ENCODE results near the gene FIP1L1. TPM values are rescaled to one million over a fixed set of nuclear protein-coding genes. Genes with fewer than 3 reads are reported as not detected.

The FIP1L1 gene
- polyA plus RNA-seq, 1 of the 3 experiments (the other 2 are of a cell fraction) = 20.3 TPM

- H3K27ac ChIP-seq (ENCODE audit: low read depth in 2 of 2, low read length in 1 of 2) = peak overlapping the region in 1 of 2 experiments; percentile 74; a peak in 2 of 4 replicates
- no peak for DNase-seq
- no peaks in the 10 kb centered on the region for H3K36me3 ChIP-seq (replicated peaks in 1 of 2; ENCODE audit: control insufficient read depth in 1 of 2, insufficient read depth in 2 of 2, low read length in 1 of 2)
- H3F3A ChIP-seq (replicated peaks; ENCODE audit: insufficient read depth) = no peaks in the 10 kb centered on the region
- no peak overlapping the region for H3K4me2 ChIP-seq
- H2AFZ ChIP-seq (ENCODE audit: low read depth) = no peak overlapping the region
- TF ChIP-seq FOSL2 (IDR thresholded peaks at IDR 0.05; ENCODE audit: borderline replicate concordance, low read depth) (peak; percentile 41; the same call in 1 of the 2 replicates), JUND (IDR thresholded peaks at IDR 0.05) (peak; percentile 32; the same call in 1 of the 2 replicates), RXRA (IDR thresholded peaks at IDR 0.05; ENCODE audit: borderline replicate concordance, low read depth) (0 out of 2 replicates have a peak, but pooled peaks have one; percentile 62), MEF2A (IDR thresholded peaks at IDR 0.05; ENCODE audit: borderline replicate concordance, low read depth) (no peak), USF2 (IDR thresholded peaks at IDR 0.05; ENCODE audit: borderline replicate concordance, low read depth, low read length) (no peak), TCF12 (IDR thresholded peaks at IDR 0.05) (peak; percentile 28; the same call in 1 of the 2 replicates)
- no peaks in the 10 kb centered on the region for H3K79me2 ChIP-seq (ENCODE audit: insufficient read depth)
- no peak overlapping the region for H3K4me3 ChIP-seq (ENCODE audit: low read depth in 2 of 2, low read length in 1 of 2)
- no peak overlapping the region for H3K9ac ChIP-seq
- H3K4me1 ChIP-seq (ENCODE audit: control insufficient read depth in 1 of 2, insufficient read depth in 2 of 2, low read depth in 1 of 2, low read length in 1 of 2) = peaks cover 0 to 6% of the 10 kb centered on the region in 2 experiments; a peak in 2 of 4 replicates
- H4K20me1 ChIP-seq (ENCODE audit: insufficient read depth) = no peaks in the 10 kb centered on the region
- ChIA-PET CTCF (interaction anchor here (0.8 to 4.5 kb wide), 4 partner anchors 9 to 419 kb away, joined by 3 to 36 read pairs (median 8); no protein-coding TSS in a partner anchor), POLR2A (no interaction called here)
- H3K9me2 ChIP-seq = no peaks in the 10 kb centered on the region
- H3K9me3 ChIP-seq = no peaks in the 10 kb centered on the region
- no peaks in the 10 kb centered on the region for H3K27me3 ChIP-seq (ENCODE audit: insufficient read depth)
These were observed 111.9 kb downstream of the FIP1L1 start for GRCh38 chr4:53489279-53489889.

DNA sequence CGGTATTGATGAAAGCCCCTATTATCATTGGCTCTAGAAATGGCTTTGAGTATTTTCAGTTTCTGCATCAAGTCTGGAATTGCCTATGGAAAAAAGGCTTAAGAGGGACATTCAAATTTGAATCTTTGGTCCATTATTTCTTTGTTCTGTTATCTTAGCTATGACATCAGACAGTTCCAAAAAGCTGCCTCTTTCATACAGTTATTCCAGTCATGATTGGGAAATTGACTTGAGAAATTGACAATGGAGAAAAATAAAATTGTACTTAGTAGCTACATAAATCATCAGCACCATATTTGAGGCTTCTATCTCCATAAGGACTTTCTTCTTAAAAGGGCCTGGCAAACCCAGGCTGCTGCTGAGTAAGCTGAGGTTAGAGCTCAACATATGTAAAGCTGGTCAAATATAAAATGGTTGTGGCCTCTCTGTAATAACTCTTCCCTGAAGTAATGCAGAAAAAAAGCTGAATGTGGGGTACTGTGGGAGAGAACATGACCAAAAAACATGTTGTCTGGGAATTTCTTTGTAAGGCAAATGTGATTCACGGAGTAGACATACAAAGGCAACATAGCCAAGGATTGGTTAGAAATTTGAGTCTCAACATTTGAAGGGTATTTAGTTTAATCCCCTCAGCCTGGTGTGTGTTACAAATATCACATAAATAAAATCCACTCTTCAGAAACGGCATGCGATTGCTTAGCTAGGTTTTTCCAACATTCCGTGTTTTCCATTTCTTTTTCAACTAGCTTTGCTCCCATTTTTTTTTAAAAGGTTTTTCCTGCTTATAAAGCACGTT, 112.9 kb downstream of the FIP1L1 start:
- Histone ChIP-seq H2AFZ (ENCODE audit: low read depth) (peak overlapping the region; percentile 7; the same call in 1 of the 2 replicates), H3K9ac (0 out of 2 replicates have a peak overlapping the region, but pooled peaks have one; percentile 25), H3F3A (replicated peaks; ENCODE audit: insufficient read depth) (no peaks in the 10 kb centered on the region), H3K4me1 (ENCODE audit: control insufficient read depth in 1 of 2, insufficient read depth in 2 of 2, low read depth in 1 of 2, low read length in 1 of 2) (peaks cover 0 to 6% of the 10 kb centered on the region in 2 experiments; a peak in 2 of 4 replicates), H4K20me1 (ENCODE audit: insufficient read depth) (no peaks in the 10 kb centered on the region), H3K4me3 (ENCODE audit: low read depth in 2 of 2, low read length in 1 of 2) (no peak overlapping the region), H3K36me3 (replicated peaks in 1 of 2; ENCODE audit: control insufficient read depth in 1 of 2, insufficient read depth in 2 of 2, low read length in 1 of 2) (no peaks in the 10 kb centered on the region), H3K9me2 (no peaks in the 10 kb centered on the region), H3K9me3 (no peaks in the 10 kb centered on the region), H3K79me2 (ENCODE audit: insufficient read depth) (no peaks in the 10 kb centered on the region), H3K27ac (ENCODE audit: low read depth in 2 of 2, low read length in 1 of 2) (peak overlapping the region in 1 of 2 experiments; percentile 74; a peak in 3 of 4 replicates), H3K4me2 (peak overlapping the region; percentile 22; the same call in 1 of the 2 replicates), H3K27me3 (ENCODE audit: insufficient read depth) (no peaks in the 10 kb centered on the region)
- 80% methylated on average over 6 of the region's 6 CpGs for WGBS (ENCODE audit: low lambda C conversion rate)
- no peak for TF ChIP-seq RCOR1 (IDR thresholded peaks at IDR 0.05; ENCODE audit: low read length)
- no peak for TF ChIP-seq TEAD4 (IDR thresholded peaks at IDR 0.05; ENCODE audit: borderline replicate concordance, insufficient read depth)
- TF ChIP-seq, protein P1, sequence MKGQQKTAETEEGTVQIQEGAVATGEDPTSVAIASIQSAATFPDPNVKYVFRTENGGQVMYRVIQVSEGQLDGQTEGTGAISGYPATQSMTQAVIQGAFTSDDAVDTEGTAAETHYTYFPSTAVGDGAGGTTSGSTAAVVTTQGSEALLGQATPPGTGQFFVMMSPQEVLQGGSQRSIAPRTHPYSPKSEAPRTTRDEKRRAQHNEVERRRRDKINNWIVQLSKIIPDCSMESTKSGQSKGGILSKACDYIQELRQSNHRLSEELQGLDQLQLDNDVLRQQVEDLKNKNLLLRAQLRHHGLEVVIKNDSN (IDR thresholded peaks at IDR 0.05; ENCODE audit: borderline replicate concordance, low read depth) = no peak
- no peak for TF ChIP-seq GABPA (IDR thresholded peaks at IDR 0.05; ENCODE audit: low read depth)
- no peak for TF ChIP-seq MAX (IDR thresholded peaks at IDR 0.05; ENCODE audit: low read depth)
- no peak for TF ChIP-seq USF2 (IDR thresholded peaks at IDR 0.05; ENCODE audit: borderline replicate concordance, low read depth, low read length)
- no peak for DNase-seq
- ChIA-PET CTCF (interaction anchor here (0.8 to 4.5 kb wide), 14 partner anchors 9 to 744 kb away, joined by 3 to 36 read pairs (median 4); no protein-coding TSS in a partner anchor), POLR2A (interaction anchor here (1.0 kb wide), 1 partner anchor 213 kb away, joined by 3 read pairs; no protein-coding TSS in a partner anchor)
